HG02981 (cell line): ENCODE measurements around the gene LMOD1.
"Not testable (repeated sequence)": the region's sequence is repeated elsewhere in the genome, so short reads cannot be mapped to it uniquely, and the experiment has no call there.

Experiments
- ATAC-seq: cut with Tn5 transposase; IDR thresholded peaks from one replicate; pipeline ENCODE4 v1.9.1; 2021; ENCODE audit warnings: mild to moderate bottlenecking, moderate library complexity; ENCODE audit not compliant: unreplicated experiment

Gene LMOD1

DNA sequence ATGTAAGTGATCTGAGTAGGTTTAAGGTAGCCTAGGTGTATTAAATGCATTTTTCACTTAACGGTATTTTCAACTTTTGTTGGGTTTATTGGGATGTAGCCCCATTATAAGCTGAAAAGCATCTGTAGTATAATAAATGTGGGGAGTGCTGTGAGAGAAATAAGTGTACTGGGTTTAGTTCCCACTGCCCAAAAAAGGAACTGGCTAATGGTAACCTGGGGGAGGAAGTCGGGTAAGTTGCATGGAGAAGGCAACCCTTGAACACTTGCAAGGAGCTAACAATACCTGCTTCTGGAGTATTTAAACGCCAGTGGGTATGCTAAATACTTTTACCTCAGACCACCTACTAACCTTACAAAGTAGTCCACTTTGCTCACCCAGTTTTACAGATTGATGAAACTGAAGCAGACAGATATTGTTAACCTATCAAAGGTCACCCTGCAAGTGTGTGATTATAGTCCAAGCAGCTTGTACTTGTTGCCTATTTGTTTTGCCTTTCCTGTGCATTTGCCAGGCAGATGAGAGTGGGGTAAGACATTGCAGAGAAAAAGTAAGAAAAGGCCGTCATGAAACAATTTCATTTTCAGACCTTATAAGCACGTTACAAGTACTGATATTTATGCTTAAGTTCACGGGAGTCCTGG is 65.3 kb downstream of the LMOD1 start:
- no peak for ATAC-seq

DNA sequence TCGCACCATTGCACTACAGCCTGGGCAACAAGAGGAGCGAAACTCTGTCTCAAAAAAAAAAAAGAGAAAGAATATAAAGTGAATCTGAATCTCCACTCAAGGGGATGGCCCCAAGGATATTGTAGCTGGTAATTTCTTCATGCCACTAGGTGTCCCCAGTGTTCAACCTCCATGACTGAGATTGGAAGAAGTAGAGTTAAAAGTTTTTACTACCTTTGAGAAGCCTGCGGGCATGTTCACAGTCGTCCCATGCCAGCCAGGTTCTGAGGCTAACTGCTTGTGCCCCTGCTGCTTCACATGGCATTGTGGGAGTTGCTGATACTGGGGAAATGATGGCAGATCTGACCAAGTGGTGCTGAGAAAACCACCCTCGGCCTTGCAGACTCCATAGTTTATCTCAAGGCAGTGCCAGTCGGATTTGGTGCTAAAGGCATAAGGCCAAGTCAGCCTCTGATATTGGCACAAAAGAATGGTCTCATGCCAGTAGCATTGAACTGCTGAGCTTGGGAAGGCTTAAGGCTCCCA is 68.4 kb downstream of the LMOD1 start:
- ATAC-seq: no peak

GRCh38 chr1:201876148-201876818 is 70.1 kb downstream of the LMOD1 start:
- no peak for ATAC-seq

DNA sequence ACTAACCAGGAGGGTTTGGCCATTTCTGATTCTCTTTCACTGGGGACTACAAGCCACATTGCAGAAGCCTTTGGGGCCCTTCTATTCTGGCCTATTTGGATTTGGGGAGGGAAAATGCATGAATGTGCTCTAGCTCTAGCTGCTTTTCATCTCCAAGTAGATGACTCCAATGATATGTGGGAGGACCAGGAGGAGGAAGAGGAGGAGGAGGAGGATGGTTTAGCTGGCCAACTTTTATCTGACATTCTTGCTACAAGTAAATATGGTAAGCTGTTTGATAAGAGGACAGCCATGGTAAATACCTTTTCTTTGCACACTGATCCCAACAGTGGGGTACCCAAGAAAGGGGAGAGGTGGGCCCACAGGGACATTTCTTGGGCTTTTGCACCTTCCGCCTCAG is 71.7 kb downstream of the LMOD1 start:
- no peak for ATAC-seq

GRCh38 chr1:201870397-201870796 is 76.0 kb downstream of the LMOD1 start:
- no peak for ATAC-seq

DNA sequence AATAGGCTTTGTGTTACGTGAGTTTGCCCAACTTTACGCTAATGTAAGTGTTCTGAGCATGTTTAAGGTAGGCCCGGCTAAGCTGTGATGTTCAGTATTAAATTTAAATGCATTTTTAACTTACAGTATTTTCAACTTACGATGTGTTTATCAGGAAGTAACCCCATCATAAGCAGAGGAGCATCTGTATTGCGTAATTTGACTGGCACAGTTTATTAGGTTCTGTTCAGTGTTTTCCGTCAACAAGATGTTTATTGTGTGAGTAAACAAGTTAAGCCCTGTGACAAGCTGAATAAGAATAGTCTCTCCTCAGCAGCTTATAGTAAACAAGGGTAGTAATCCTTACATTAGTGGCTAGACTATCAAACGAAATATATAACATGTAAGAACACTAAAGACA is 84.9 kb downstream of the LMOD1 start:
- no peak for ATAC-seq

DNA sequence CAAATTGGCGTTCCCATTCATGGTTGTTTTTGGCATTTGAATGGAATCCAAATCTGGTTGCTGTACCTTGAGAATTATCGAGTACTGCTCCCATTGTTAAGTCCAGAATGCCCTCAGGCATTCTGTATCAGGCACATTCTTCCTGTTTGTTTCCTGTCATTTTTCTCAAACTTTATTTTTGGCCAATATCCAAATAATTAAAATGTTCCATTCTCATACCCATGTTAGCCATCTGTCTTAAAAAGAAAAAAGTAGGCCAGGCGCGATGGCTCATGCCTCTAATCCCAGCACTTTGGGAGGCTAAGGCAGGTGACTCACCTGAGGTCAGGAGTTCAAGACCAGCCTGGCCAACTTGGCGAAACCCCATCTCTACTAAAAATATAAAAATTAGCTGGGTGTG is 86.9 kb downstream of the LMOD1 start:
- ATAC-seq: no peak

- not testable (repeated sequence) for ATAC-seq
Observed at GRCh38 chr1:201856722-201857121, 89.6 kb downstream of the LMOD1 start.

DNA sequence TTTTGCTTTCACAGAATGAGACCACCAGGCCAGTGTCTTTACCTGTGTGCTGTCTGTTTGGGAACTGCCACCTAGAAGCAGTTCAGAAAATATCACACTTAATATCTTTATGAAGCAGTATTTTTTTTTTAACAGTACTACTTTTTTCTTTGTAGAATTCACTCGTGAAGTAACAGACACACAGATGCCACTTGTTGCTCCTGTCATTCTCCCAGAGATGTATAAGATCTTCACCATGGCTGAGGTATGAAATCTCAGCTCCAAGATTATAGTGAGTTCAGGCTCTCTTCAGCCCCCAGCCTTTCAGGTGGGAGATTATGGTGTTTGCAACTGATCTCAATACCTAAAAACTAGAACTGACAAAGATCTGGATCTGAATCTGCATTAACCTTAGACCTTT is 94.4 kb downstream of the LMOD1 start:
- ATAC-seq: no peak

GRCh38 chr1:201850053-201850397 is 96.3 kb downstream of the LMOD1 start:
- ATAC-seq: no peak

- ATAC-seq: no peak
Observed at GRCh38 chr1:201849372-201850052, 96.8 kb downstream of the LMOD1 start.

- no peak for ATAC-seq
Observed at GRCh38 chr1:201848230-201848629, 98.1 kb downstream of the LMOD1 start.

- no peak for ATAC-seq
Observed at GRCh38 chr1:201847150-201847549, 99.2 kb downstream of the LMOD1 start.
